GM10847 (cell line): ENCODE data around the gene MFSD2A.

Source experiments
- POLR2A ChIP-seq: IDR thresholded peaks from 2 replicates; pipeline ENCODE4 v1.6.1; 2011; ENCODE audit not compliant: insufficient read length; ENCODE audit errors: extremely low read depth

The MFSD2A gene

DNA sequence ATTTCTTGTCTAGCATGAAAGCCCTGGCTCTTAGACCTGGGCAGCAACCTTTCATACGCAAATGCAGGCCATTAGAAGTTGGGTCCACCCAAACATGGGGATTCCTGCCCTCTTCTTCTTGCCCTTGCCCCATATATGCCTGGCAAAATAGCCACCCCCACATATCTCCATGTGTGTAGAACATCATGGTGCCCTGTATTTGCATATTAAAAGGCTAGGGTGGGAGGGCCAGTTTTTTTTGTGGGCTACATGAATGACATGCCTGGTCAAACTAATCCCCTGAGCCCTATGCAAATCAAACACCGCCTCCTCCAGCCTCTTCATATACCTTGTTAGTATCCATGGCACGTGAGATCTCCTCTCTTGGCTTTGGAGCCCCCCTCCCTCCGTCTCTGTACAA is 24.7 kb downstream of the MFSD2A start:
- no peak for TF ChIP-seq POLR2A

DNA sequence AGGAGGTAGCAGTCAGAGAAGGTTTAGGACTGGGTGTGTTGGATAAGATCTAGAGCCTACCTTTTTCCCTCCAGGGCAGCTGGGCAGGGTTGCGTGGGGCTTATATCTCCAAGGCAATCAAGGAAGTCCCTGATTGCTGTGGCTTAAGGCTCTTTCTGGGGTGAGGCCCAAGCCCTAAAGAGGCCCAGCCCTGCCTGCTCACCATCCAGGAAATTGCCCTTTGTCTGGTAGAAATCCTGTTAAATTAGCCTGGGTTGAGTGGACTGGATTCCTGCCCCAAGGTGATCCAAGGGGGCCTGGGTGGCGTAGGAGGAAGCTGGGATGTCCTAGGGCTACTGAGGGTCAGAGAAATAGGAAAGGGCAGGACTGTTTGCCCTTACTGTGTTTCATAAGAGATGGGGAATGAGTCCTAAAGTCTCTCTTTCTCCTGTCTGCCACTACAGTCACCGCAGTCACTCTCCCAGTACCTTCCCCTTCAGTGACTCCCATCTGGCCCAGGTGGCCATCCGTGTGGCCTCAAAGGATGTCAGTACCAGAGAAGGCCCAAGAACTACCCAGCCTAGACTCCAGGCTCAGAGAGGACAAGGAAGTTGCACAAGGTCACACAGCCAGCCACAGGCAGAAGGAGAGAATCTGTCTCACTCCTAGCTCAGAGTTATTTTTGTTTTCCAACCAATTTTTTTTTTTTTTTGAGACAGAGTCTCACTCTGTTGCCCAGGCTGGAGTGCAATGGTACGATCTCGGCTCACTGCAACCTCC is 25.8 kb downstream of the MFSD2A start:
- TF ChIP-seq POLR2A = no peak

DNA sequence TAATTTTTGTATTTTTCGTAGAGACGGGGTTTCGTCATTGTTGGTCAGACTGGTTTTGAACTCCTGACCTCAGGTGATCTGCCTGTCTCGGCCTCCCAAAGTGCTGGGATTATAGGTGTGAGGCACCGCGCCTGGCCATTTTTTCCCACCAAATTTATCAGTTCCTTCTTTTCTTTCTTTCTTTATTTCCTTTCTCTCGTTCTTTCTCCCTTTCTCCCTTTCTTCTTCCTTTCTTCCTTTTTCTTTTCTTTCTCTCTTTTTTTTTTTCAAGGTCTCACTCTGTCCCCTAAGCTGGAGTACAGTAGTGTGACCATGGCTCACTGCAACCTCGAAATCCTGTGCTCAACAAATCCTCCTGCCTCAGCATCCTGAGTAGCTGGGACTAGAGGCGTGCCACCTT is 26.4 kb downstream of the MFSD2A start:
- TF ChIP-seq POLR2A = no peak

DNA sequence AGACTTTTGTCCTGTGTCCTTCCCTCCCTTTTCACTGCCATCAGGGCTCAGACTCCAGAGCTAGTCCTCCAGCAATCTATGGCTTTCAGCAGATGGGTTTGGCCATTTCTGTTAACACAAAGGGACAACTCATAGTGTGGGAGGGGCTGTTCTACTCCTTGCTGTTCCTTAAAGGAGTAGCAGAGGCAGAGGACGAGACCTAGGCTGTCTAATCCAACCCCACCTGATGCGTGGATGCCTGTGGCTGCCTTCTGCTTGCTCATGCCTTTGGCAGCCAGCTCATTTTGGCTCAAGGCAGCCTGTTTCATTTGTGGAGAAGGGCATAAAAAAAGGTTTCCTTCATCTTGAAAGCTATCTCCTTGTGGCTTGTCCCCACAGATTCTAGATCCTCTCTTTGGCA is 27.0 kb downstream of the MFSD2A start:
- TF ChIP-seq POLR2A = no peak

DNA sequence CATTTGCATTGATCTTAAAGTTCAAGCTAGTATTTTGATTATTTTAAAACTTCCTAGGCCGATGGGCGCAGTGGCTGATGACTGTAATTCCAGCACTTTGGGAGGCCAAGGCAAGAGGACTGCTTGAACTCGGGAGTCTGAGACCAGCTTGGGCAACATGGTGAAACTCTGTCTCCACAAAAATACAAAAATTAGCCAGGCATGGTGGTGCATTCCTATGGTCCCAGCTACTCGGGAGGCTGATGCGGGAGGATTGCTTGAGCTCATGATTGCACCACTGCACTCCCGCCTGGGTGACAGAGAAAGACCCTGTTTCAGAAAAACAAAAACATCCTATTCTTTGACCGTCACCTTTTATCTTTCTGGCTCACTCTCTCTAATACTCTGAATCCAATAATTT is 30.0 kb downstream of the MFSD2A start:
- TF ChIP-seq POLR2A = no peak

DNA sequence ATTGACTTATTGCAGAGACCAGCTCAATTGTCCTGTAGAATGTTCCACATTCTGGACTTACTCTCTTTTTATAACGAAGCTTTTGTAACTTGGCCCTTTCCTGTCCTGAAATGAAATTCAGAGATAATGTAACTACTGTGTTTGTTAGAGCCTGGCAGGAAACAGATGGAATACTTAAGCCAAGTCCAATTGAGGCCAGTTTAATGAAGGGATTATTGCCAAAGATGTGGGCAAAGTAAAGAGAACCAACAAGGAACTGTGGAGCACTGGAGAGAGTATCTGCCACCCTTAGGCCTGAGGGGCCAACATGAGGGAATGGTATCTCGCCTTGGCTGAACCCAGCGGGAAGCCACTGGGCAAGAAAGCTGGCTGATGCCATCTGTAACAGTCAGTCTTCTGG is 32.9 kb downstream of the MFSD2A start:
- no peak for TF ChIP-seq POLR2A

DNA sequence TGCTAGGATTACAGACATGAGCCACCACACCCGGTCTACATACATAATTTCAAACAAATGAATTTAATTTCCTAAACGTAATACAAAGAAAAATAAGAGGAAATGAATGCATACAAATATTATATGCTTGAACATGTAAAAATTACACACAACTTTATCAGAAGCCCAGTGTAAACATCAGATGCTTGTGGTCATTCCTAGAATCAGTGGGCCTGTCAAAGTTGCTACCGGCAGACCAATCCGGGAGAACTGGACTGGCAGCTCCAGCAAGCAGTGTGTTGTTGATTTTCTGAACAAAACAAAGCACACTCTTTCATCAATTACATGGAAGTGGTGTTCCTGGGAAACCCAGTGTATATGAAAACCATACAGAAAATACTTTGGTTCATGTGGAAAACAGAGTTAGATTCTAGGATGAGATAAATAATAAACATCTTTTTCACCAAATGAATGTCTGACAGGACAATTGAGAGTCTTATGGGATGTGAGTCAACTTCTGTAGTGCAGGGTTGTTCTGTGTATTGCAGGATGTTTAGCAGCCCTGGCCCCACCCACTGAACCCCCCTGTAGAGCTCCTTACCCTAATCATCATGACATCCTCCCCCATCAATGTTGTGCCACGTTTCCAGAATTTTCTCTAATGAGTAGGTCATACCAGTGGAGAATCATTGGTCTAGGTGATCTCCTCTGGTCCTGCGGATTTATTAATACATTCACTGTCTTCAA is 33.8 kb downstream of the MFSD2A start:
- no peak for TF ChIP-seq POLR2A

DNA sequence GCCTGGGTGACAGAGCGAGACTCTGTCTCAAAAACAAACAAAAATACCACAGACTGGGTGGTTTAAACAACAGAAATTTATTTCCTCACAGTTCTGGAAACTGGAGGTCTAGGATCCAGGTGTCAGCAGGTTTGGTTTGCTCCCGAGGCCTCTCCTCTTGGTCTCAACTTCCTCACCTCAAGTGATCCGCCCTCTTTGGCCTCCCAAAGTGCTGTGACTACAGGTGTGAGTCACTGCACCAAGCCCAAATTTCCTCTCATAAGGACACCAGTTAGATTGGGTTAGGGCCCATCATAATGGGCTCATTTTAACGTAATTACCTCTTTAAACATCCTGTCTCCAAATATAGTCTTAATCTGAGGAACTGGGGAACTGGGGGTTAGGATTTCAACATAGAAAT is 35.5 kb downstream of the MFSD2A start:
- TF ChIP-seq POLR2A = no peak

DNA sequence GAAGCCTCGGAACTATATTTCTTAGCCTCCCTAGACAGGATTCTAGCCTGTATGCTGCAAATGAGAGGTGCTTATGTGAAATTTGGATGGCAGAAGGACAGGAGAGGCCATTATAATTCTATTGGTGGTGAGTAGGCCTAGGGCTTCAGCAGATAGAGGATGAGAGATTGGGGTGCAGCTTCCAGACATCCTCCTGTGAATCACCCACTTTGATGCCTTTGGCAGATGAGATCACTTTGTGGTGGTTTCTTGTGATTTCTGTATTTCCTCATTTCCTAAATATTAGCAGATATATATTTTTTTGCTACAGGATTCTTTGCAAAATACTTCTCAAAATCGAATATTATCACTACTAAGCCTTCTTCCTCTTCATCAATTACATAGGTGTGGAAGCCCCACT is 37.3 kb downstream of the MFSD2A start:
- TF ChIP-seq POLR2A = no peak

DNA sequence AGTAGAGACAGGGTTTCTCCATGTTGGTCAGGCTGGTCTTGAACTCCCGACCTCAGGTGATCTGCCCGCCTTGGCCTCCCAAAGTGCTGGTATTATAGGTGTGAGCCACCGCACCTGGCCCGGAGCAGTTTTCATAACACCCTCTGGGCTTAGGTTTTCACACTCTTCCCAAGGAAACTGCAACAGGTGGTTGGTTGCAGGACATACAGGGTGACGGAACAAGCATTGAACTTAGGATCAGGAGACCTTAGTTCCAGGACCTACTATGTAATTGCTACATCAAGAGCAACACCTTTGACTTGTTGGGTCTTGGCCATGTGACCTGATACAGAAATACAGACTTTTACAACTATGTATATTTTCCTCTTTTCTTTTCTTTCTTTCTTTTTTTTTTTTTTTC is 37.9 kb downstream of the MFSD2A start:
- no peak for TF ChIP-seq POLR2A

DNA sequence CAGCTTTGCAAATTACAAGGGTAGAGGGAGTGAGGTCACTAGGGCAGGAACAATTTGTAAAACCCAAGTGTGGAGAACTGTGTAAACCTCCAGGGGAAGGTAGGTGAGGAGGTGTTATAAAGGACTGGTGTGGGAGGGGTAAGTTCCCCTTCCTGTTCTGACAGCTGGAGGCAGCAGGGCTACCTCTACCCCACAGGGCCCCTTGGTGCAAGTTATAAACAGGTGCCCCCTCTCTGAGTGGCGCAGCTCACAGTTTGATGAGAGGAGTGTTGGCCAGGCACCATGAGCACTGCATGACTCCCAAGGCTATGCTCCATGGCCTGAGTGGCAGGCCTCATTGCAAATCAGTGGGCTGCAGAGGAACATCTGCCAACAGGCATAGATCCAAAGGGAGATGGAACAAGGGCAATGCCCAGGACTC is 41.0 kb downstream of the MFSD2A start:
- TF ChIP-seq POLR2A = no peak

DNA sequence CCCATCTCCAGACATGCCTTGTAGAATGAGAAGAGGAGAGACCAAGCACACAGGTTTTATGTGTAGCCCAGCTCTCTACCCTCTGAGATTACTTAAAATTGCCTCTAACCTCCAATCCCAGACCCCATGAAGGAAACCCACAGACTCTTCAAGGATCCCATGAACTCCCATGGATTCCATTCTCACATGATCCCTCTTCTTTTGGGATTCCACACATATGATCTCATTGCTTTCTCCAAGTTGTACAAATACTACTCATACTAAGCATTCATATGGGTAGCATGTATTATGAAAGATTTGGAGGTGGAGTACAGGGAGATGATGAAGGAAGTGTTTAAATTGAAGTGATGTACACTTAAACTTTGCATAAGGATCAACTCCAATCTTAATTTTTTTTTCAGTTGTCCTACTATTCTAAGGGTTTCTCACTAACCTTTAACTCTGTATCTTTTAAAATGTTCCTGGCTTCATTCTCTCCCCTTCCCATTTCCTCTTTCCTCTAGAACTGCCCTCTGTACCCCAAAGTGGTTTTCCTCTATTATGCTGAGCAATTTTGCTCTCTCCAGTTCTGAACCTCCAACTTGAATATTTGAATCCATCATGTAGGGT is 41.6 kb downstream of the MFSD2A start:
- TF ChIP-seq POLR2A = no peak

DNA sequence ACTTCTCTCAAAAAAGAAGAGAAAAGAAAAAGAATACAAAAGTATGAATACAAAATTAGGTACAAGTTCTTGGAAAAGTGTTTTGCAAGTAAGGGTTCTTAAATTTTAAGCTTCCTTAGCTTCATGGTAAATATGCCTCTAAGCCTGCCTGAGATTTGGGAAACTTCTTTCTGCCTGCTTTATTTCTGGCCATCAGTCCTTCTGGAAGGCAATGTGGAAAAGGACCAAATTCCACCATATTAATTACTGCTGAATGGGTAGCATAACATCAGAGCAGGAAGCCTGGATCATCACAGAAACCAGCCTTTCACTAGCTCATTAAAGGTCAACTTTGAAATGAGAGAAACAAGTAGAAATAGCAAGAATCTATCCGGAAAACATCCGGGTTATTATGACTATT is 46.5 kb downstream of the MFSD2A start:
- TF ChIP-seq POLR2A = no peak

DNA sequence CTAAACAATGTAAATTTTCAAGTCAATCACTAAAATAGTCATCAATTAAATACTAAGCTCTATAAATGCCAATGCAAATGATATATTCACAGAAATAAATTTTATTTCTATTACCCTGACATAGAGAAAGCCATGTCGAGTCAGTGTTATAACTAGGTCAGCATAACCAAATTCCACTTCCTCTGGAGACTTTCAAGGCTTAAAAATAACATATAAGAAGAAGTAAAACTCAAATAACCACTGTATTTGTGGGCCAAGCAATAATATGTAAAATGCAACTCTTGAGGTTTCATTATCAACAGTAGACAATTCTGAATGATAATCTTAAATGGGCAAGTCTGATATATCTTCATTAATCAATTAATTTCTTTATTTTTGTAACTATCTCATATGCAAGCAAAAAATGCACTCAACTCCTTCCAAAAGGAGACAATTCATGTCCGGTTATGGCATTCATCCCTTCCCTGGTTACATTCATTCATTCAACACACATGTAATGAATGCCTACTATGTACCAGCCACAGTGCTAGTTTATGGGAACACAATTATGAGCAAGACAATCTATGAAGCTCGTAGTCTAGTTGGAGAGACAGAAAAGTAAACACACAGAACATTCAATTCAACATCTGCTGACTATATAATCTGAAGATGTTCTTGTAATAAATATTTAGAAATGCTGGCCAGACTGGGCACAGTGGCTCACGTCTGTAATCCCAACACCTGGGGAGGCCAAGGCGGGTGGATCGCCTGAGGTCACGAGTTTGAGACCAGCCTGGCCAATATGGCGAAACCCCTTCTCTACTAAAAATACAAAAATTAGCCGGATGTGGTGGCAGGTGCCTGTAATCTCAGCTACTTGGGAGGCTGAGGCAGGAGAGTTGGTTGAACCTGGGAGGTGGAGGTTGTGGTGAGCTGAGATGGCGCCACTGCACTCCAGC is 48.5 kb downstream of the MFSD2A start:
- no peak for TF ChIP-seq POLR2A

DNA sequence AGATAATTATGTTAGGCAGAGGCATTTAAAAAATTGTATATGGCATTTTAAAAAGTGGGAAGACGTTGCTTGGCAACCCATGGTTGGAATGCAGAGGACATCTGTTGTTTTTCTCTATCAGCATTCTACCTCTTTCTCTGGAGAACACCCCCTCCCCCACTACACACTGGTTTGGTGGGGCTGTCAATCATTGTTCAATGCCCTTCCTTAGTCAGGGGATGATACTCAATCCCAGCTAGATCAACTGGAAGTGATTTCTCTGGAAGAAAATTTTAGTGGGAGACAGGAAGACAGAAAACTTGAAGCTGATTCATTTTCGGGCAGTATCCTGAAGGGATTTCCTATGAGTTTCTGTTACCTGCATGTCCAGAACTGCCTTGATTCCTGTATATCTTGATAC is 49.9 kb downstream of the MFSD2A start:
- TF ChIP-seq POLR2A = no peak
